Suprapubic skin (tissue), 3 donors: ENCODE data around the gene MAST3.

Experiments
- CTCF ChIP-seq, 2 donors: fragments of 200-600 bp in 1 of 2; fragments of 450-650 bp in 1 of 2; sonication (generic) in 1 of 2; IDR thresholded peaks; one replicate each; pipeline ENCODE4 v1.5.1; 2016 to 2019; ENCODE audit warnings: antibody characterized with exemption in 2 of 2, mild to moderate bottlenecking in 1 of 2, moderate library complexity in 1 of 2
- POLR2A ChIP-seq, 2 donors: fragments of 450-650 bp; IDR thresholded peaks; one replicate each; pipeline ENCODE4 v1.6.1; 2017; ENCODE audit warnings: antibody characterized with exemption in 2 of 2, mild to moderate bottlenecking in 2 of 2, moderate library complexity in 2 of 2

- TF ChIP-seq POLR2A (IDR thresholded peaks at IDR 0.05) (no peak), CTCF (IDR thresholded peaks at IDR 0.05) (no peak)
Measured at GRCh38 chr19:18113827-18114226, 16.2 kb downstream of the MAST3 start.
